ENCODE results near the gene CYFIP2. TPM values are rescaled to one million over a fixed set of nuclear protein-coding genes. Genes with fewer than 3 reads are reported as not detected.
A peak's percentile ranks its signal among the peaks of the same experiment; 100 is the strongest.

CYFIP2 gene
- total RNA-seq, 4 donors from 2014 or later: 46.5 to 155 (median 57.2) TPM

GRCh38 chr5:157389103-157389502 is 123.2 kb downstream of the CYFIP2 start:
- Histone ChIP-seq H3K4me3 (no peak overlapping the region), H3K9me3 (no peaks in the 10 kb centered on the region), H3K36me3 (no peaks in the 10 kb centered on the region), H3K4me1 (no peaks in the 10 kb centered on the region), H3K27ac (peak overlapping the region in 1 of 4 donors; percentile 17), H3K27me3 (no peaks in the 10 kb centered on the region)
- no peak for DNase-seq
- TF ChIP-seq CTCF (IDR thresholded peaks at IDR 0.05): no peak
- no peak for TF ChIP-seq POLR2A (IDR thresholded peaks at IDR 0.05)

GRCh38 chr5:157390133-157390532 is 124.2 kb downstream of the CYFIP2 start:
- Histone ChIP-seq H3K27me3 (no peaks in the 10 kb centered on the region), H3K4me1 (no peaks in the 10 kb centered on the region), H3K36me3 (no peaks in the 10 kb centered on the region), H3K9me3 (no peaks in the 10 kb centered on the region), H3K4me3 (no peak overlapping the region), H3K27ac (peak overlapping the region in 3 of 4 donors; percentile 27 to 48 (median 34))
- DNase-seq: no peak
- TF ChIP-seq CTCF (IDR thresholded peaks at IDR 0.05) (no peak), POLR2A (IDR thresholded peaks at IDR 0.05) (no peak)

- DNase-seq: peak in 1 of 3 donors; percentile 56
- TF ChIP-seq POLR2A (IDR thresholded peaks at IDR 0.05) (no peak), CTCF (IDR thresholded peaks at IDR 0.05) (no peak)
- H3K27ac ChIP-seq: peak overlapping the region in 2 of 4 donors; percentile 27 to 48
Observed at GRCh38 chr5:157390551-157391297, 124.8 kb downstream of the CYFIP2 start.

GRCh38 chr5:157398305-157398704 is 132.4 kb downstream of the CYFIP2 start:
- DNase-seq: no peak
- no peaks in the 10 kb centered on the region for H3K4me1 ChIP-seq
- no peak overlapping the region for H3K27ac ChIP-seq
- no peaks in the 10 kb centered on the region for H3K36me3 ChIP-seq
- H3K27me3 ChIP-seq: no peaks in the 10 kb centered on the region
- H3K9me3 ChIP-seq: no peaks in the 10 kb centered on the region
- TF ChIP-seq POLR2A (IDR thresholded peaks at IDR 0.05): no peak
- no peak for TF ChIP-seq CTCF (IDR thresholded peaks at IDR 0.05)
- no peak overlapping the region for H3K4me3 ChIP-seq

More at GRCh38 chr5:157390551-157391297, 124.8 kb downstream of the CYFIP2 start:
- Histone ChIP-seq H3K9me3 (no peaks in the 10 kb centered on the region), H3K36me3 (no peaks in the 10 kb centered on the region), H3K4me1 (no peaks in the 10 kb centered on the region), H3K4me3 (no peak overlapping the region), H3K27me3 (no peaks in the 10 kb centered on the region)

- H3K9me3 ChIP-seq: no peaks in the 10 kb centered on the region
- H3K4me3 ChIP-seq: no peak overlapping the region
- DNase-seq: no peak
- H3K36me3 ChIP-seq: no peaks in the 10 kb centered on the region
- H3K27me3 ChIP-seq: no peaks in the 10 kb centered on the region
- TF ChIP-seq CTCF (IDR thresholded peaks at IDR 0.05) (no peak), POLR2A (IDR thresholded peaks at IDR 0.05) (no peak)
- no peak overlapping the region for H3K27ac ChIP-seq
- no peaks in the 10 kb centered on the region for H3K4me1 ChIP-seq
Observed at GRCh38 chr5:157400741-157401495, 135.0 kb downstream of the CYFIP2 start.

Measured in Peyer's patch (tissue), 4 donors.